Epithelial cell of proximal tubule (primary cell): ENCODE measurements around the gene SMARCB1. TPM values are rescaled to one million over a fixed set of nuclear protein-coding genes. Genes with fewer than 3 reads are reported as not detected.

ENCODE experiments used
- DNase-seq: peaks from one replicate; pipeline ENCODE4 v3.0.0-alpha.2; 2011; ENCODE audit warnings: low read depth
- H3K4me3 ChIP-seq: 2 replicates; pipeline ENCODE4 v1.5.1; 2011; ENCODE audit warnings: low read depth, mild to moderate bottlenecking, low read length
- CTCF ChIP-seq: conservative IDR thresholded peaks from 2 replicates; pipeline ENCODE4 v1.5.1; 2012; ENCODE audit warnings: low read depth, mild to moderate bottlenecking, low read length
- total RNA-seq: library from RNA; depleted of rRNA; stranded (reverse); fragments of >200 nt; gene quantifications from 2 replicates; pipeline ENCODE4 v1.2.3, GENCODE V29; 2015

Gene SMARCB1
- total RNA-seq, 1 donor from 2014 or later: 173 TPM

- no peak overlapping the region for H3K4me3 ChIP-seq
- TF ChIP-seq CTCF: no peak
- DNase-seq: no peak
Measured at GRCh38 chr22:23774114-23774921, 12.4 kb upstream of the SMARCB1 start.

- no peak for TF ChIP-seq CTCF
- no peak for DNase-seq
- H3K4me3 ChIP-seq: no peak overlapping the region
Measured at GRCh38 chr22:23774922-23775436, 11.8 kb upstream of the SMARCB1 start.

GRCh38 chr22:23775779-23776375 lies 10.9 kb upstream of the SMARCB1 start:
- H3K4me3 ChIP-seq: no peak overlapping the region
- TF ChIP-seq CTCF: no peak
- no peak for DNase-seq

- no peak overlapping the region for H3K4me3 ChIP-seq
- DNase-seq: no peak
- no peak for TF ChIP-seq CTCF
Measured at GRCh38 chr22:23777776-23778576, 8.8 kb upstream of the SMARCB1 start.

- no peak for DNase-seq
- TF ChIP-seq CTCF: no peak
Measured at GRCh38 chr22:23778577-23778900, 8.2 kb upstream of the SMARCB1 start.

GRCh38 chr22:23779083-23779482 lies 7.7 kb upstream of the SMARCB1 start:
- H3K4me3 ChIP-seq: no peak overlapping the region
- no peak for DNase-seq
- no peak for TF ChIP-seq CTCF

More at GRCh38 chr22:23778577-23778900, 8.2 kb upstream of the SMARCB1 start:
- no peak overlapping the region for H3K4me3 ChIP-seq
